ENCODE measurements around the gene EDARADD.

Gene EDARADD

DNA sequence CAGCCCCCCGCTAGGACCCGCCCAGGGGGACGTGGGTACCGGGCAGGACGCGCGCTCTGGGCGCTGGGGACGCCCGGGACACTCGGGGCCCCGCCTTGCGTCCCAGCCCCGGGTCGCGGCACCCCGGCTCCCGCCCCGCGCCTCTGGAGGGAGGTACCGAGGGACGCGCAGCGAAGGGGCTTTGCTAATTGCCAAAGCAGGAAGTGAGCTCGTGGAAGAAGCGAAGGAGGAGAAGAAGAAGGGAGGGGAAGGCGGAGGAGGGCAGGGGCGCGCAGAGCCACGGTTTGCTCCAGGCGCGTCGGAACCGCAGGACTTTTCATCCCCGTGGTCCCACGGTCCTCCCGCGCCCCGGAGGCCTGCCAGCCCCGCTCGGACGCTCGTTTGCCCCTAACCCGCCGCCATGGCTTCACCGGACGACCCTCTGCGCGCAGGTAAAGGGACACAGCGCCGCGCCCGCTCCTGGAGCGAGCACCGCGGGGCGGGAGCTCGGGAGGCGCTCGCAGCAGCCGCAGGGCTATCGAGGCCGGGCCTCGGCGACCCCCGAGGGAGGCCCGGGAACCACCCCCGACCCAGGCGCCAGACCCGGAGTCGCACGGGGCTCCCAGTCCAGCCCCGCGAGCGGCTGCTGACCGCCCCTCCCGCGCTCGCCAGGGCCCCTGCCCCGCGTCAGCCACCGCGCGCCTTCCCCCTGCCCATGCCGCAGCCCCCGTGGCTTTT lies 1.3 kb downstream of the EDARADD start:
- DNase-seq, result peak in 1 of 4 experiments; percentile 10

DNA sequence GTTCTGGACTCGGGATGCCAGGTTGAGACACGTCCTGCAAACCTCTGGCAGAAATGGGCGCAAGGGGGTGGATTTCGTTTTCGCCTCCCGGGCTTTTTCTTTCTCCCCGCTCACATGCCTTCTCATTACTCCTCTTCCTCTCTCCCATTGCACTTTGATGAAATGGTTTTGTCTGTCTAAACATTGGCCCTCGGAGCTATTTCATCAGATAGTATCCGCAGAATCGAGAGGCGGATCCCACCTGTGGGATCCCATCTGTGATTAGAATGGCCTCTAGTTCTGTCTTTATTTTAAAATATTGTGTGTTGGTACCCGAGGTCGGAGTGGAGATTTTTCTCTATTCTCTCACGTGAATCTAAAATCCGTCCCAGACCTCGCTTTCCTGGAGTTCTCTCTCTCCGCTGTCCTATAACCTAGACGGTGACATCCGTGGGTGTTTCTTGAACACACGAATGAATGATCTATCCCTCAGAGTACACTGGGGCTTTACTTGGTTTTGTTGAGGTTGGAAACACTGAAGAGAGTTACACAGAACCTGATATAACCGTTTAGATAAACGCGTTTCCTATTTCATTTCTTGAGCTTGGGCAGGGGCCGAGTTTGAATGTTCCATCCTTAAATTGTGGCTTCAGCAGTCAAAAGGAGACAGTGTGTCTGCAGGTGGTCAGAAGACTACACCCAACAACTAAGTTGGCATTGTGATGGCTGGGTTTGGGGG lies 2.0 kb downstream of the EDARADD start:
- DNase-seq, result no peak

DNA sequence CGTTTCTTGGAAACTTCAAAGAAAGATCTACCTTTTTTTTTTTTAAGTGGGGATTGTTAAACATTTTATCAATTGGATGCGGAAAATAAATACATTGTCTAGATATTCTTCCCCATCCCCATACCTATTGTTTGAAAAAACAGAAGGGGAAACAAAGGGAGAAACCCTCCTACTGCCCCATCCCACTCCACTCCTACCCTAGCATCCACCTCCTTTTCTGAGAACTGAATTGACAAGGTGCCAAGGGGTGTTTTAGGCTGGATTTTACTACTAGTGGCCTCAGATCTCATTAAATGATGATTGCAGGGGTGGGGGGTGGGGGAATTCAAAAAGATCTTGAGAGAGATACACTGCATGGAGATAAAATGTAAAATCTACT lies 2.6 kb downstream of the EDARADD start:
- no peak for DNase-seq

DNA sequence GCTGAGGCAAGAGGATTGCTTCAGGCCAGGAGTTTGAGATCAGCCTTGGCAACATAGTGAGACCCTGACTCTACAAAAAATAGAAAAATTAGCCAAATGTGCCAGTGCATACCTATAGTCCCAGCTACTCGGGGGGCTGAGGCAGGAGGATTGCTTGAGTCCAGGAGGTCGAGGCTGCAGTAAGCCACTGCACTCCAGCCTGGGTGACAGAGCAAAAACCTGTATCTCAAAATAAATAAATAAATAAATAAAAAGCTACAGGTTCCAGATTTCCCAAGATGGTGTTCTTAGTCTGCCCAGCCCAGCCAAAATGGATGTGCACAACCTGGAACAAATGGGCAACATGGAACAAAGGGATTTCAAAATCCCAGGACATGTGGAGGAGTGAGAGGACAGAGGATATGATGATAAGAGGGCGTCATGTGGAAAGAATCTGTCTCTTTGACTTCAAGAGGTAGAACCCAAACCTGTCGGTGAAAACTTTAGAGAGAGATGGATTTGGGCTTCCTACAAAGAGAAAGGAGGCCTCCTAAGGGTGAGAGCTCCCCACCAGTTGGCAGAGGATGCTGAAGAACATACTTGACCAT lies 3.2 kb downstream of the EDARADD start:
- DNase-seq, result no peak

DNA sequence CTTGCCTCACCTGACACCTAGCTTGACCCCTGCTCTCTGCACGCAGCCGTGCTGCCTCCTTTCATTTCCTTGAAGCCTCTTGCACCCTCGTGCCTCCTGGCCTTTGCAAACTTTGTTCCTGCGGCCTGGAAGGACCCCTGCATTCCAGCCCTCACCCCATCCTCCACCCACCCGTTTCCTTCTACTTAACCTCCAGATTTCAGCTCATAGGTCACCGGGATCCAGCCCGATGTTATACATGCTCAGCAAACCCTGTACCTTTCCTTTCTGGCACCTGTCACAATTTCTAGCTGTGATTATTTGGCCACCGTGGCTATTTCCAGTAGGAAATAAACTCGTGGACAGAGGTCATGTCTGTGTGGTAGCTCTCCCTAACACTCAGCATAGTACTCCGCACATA lies 4.5 kb downstream of the EDARADD start:
- no peak for DNase-seq

DNA sequence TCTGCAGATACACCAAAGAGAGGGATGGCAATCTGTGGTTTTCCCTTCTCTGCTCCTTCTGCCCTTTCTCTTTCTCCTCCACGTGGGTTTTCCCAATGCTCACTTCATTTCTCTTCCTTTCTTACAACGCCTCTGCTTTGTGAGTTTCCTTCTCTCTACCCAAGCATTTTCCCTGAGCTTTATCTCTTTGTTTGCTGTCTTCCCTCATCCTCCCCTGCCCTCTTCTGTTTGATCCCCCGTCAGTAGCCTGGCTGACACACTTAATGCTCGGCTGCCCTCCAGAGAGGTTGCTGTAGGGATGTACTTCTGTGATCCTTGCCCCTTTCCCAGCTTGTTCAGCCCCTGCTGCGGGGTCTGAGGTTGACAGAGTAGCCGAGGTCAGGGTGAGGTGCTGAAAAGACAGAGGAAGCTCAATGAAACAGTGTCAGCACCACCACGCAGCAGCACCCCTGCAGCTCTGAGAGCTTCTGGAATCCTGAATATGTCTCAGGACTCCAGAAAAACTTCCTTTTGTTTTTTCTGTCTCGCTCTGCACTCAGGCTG lies 6.0 kb downstream of the EDARADD start:
- no peak for DNase-seq

DNA sequence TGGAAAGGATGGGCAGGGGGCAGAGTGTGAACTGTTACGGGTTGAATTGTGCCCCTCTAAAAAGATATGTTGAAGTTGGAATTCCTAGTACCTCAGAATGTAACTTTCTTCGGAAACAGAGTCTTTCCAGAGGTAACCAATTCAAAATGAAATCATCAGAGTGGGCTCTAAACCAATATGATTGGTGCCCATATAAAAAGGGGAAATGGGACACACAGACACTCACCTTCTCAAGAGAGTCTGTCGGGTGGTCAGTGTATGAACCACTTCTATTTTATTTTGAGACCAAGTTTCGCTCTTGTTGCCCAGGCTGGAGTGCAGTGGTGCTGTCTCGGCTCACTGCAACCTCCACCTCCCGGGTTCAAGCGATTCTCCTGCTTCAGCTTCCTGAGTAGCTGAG lies 7.6 kb downstream of the EDARADD start:
- DNase-seq, result no peak

DNA sequence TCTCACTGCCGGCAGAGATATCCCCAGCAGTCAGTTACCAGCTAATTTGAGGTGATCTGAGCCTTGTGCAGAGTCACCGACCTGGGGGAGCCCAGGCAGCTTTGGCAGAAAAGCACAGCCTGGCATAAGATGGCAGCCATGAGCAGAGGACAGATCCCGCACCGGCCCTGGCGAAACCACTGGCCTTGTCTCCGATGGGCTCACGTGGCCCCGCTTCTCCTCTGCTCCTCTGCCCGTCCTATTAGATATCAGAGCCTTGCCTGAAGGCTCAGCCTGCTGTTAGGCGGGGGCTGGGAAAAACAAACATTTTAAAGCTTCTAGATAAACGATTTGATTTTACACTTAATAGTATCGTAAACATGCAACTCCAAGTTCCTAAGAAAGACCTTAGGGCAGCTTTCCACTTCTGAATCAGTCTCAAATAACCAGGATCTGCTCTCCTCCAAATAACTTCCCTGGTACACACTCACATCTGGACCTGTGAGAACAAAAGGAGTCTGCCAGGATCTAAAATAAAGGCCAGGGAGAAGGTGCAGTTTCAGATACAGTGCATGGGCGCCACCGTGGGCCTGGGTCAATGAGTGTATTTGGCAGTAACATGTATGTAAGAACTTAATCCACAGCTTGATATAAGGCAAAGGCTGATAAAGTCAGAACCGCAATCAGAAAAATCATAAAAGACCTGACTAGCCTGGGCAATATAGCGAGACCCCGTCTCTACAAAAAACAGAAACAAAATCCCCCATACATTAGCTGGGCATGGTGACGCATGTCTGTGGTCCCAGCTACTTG lies 10.0 kb downstream of the EDARADD start:
- no peak for DNase-seq

DNA sequence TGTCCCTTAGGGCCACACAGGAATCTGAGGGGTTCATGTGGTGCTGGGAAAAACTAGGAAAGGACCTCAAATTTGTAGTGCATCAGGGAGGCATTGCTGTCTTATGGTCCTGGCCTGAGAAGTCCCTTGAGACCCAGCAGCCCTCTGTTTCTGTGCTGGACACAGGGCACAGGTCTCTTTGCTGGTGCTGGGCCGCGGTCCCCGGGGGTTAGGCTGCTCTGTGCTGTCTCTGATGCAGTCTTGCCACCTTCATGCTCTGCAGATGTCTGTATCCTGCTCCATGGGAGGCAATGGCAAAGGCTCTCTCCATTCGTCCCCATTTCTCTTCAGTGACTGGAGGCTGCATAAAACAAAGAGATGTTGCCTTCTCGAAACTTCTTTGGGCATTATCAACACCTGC lies 13.0 kb downstream of the EDARADD start:
- no peak for DNase-seq

DNA sequence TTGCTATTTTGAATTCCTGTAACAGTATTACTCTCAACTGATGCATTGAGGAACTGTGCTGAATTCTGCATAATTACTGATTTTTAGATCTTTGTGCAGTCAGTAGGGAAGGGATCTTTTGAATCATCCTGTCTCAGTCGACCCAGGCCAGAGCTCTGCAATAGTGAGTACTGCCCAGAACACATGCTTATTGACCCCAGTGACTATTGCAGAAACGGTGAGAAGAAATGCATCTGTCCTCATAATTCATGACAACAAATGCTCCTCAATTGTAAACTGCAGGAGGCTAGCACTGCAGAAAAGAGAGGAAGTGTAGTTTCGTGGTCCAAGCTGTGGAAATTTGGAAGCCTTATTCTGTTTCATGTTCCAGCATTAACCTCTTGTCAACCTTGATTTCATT lies 19.6 kb downstream of the EDARADD start:
- DNase-seq, result no peak

DNA sequence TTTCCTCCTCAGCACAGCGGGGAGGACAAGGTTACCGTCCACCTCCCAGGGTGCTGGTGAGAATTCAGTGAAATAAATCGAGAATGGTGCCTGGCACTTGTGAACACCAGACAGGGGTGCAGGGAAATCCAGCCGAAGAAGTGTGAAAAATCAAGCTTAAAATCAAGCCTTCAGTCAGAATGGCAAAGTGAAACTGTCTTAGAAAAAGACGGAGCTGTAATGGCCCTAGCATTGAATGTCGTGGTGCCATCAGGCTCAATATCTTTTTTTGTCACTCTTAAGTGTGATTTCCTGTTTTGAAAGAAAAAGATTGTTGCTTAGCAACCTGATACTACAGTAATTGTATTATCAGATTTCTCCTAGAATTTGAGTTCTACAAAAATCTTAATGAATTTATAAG lies 22.1 kb downstream of the EDARADD start:
- DNase-seq, result no peak

DNA sequence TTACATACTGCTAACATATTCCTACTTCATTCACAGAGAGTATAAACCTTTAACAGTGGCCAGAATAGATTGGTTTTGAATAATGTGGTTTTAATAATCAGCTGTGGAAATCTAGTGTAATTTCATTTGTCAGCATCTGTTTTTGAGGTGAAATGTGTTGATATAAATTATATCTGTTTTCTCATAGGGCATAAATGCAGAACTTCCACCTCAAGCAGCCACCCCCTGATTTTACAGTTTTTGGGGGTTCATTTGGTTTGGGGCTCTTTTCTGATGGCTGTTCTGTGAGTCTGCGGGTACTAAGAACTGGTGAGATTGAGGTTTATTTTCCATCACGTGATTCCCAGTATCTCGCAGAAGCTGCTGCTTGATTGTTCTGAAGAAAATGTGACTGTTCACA lies 23.2 kb downstream of the EDARADD start:
- no peak for DNase-seq

DNA sequence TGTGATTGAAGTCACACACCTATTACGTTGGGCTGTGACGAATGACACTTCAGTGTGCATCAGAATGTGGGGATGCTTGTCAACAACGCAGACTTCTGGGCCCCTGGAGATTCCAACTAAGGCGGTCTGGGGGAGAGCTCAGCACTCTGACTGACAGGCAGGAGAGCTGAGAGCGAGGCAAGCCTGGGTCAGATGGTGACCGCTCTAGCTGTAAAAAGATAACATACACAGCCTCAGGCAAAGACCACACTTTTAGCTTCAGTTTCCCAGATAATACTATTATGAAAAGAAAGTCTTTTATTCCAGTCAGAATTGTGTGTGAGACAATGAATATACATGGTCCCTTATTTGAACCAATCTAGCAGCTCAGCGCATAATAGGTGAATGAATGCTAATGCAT lies 25.4 kb downstream of the EDARADD start:
- DNase-seq, result no peak

DNA sequence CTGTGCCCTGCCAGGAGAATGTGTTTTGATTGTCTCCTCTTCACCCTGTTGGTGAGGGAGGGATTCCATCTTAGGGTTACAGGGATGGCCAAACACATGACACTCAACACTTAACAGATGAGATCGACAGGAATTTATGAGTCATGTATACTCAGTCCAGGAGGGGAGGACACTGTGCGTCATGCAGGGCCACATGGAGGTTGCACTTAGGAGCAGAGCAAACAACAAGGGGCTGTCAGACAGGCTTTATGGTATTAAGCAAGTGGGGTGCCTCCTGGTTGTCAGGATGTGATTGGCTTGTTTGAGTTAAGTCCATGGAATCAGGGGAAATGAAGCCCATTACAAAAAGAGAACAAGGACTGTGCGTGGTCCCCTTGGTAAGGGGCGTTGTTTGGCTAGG lies 26.9 kb downstream of the EDARADD start:
- no peak for DNase-seq

DNA sequence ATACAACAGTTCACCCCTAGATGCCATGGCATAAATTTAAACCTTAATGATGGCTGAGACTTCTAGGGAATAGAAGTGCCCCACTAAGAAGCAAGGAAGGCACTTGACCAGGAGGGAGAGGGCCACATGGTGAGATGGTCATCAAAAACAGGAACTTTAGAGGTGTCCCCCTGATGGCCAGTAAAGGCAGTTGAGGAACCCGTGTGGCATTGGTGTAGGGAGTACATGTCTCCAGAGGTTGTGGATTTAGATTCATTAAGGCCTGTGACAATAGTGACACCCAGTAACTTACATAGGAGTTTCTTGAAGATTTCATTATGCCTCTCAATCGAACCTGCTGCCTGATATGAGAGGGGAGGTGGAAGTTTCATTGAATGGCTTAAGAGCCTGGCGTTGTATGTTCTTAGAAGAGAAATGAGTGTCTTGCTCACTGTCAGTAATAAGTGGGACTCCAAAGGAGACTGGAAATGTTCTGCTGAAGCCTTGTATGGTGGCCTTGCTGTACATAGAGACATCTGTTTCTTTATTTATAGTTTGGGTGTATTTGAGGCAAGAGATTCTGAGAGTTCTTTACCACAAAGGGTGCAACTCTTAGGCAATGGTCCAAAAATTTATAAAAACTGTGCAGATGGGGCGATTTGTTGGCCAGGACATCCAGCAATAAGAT lies 27.9 kb downstream of the EDARADD start:
- no peak for DNase-seq

DNA sequence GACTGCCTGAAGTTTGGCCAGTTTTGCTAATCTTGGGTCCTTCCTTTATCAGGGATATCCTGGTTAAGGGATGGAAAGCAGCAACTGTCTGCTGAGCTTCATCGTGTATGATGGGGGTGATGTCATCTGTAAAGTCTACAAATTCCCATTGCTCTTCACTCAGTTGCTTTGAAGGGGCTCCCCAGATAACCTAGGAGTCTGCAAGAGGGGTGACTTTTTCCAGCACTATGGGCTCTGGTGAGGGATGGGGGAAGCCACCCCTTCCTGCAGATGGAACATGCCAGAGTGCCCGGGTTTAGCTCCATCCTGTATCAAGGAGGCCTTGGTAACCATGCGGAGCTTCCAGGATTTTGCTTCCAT lies 28.4 kb downstream of the EDARADD start:
- no peak for DNase-seq

DNA sequence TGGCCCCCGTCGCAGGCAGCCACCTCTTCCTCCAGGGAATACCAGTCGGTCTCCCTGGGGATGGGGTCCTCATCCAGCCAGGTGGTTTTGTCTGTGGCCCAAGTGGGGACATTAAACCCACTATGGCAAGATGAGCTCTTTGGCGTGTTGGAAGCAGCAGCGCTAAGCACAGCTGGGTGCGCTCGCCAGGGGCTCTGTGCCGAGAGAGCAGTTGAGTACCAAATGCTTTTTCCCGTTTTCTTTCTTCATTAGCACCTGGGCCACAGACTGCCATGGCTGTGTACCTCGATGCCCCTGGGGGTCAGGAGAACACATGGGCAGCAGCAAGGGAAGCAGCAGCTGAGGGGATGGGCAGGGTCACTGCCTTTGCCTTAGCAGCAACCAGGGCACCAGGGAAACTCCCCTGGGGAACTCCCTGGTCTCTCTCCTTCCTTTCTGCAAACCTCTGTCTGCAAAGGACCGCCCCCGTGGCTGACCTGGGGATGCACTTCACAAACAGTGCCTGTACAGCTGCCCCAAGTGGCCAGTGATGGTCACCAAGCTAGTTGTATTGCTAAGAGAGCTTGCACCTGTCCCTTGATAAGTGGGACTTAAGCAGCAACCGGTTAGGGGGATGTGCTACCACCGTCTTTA lies 31.1 kb downstream of the EDARADD start:
- peak in 1 of 4 experiments; percentile 6 for DNase-seq

DNA sequence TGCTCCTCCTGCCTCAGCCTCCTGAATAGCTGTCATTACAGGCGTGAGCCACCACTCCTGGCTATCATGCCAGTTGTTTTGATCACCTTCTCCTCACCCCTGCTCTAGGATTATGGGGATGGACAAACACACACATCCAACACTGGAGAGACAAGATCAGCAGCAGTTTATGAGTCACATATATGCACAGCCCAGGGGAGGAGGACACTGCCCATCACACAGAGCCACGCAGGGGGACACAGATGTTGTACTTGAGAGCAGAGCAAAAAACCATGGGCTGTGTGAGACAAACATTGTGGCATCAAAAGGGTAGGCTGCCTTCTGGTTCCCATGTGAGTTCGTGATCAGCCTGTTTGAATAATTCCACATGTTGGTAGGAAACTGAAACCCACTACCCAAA lies 32.1 kb downstream of the EDARADD start:
- DNase-seq, result no peak

DNA sequence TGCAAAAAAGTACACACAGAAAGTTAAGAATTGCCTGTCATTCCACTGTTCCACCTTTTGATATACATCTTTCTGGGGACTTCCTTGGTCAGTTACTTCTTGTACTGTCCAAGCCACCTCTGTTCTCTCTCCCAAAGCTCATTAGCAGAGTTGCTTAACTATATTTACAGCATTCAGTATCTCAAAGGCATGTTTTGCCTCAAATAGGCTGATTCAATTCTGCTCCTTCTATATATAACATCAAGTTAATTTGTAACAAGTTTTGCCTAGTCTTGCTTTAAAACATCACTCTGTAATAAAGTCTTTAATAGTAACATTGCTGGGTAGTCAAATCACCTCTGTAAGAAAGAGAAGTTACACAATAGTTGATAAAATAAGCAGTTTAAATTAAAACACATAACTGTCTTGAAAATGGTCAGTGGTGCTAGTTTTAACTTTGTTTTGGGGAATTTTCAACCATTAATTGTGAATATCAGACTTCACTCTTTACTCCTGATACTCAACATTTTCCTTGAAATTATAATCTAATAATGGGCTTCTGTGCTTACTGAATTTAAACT lies 35.7 kb downstream of the EDARADD start:
- no peak for DNase-seq

DNA sequence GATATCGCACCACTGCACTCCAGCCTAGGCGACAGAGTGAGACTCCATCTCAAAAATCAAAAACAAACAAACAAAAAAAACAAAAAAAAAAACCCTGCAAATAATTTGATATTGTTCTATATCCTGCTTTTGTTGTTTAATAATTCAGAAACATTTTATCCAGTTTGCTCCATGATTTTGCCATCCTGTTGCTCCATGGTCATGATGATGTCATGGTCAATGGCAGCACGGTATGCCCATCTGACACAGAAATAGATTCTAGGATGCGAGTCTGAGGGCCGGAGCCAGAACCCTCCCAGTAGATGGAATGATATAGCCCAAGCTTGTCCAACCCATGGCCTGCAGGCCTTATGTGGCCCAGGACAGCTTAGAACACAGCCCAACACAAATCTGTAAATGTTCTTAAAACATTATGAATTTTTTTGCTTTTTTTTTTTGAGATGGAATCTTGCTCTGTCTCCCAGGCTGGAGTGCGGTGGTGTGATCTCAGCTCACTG lies 39.8 kb downstream of the EDARADD start:
- no peak for DNase-seq

DNA sequence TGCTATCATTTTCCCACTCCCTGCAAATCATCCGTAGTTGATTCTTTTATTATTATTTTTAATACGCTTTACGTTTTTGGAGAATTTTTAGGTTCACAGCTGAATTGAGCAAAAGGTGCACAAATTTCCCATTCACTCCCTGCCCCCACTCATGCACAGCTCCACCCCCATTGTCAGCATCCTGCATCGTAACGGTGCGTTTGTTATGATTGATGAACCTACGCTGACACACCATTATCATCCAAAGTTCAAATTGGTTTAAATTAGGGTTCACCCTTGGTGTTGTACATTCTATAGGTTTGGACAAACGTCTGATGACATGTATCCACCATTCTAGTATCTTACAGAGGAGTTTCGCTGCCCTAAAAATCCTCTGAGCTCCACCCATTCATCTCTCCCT lies 44.5 kb downstream of the EDARADD start:
- DNase-seq, result no peak

DNA sequence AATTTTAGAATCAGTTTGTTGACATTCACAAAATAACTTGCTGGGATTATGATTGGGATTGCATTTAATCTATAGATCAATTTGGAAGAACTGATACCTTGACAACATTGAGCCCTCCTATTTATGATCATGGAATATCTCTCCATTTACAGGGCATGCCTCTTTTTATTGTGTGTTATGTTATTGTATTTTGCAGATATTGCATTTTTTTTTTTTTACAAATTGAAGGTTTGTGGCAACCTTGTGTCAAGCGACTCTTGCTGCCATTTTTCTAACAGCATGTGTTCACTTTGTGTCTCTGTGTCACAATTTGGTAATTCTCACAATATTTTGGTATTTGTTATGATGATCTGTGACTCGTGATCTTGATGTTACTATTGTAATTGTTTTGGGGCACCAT lies 46.3 kb downstream of the EDARADD start:
- DNase-seq, result no peak
